Measurements from ENCODE around the gene IL17RD.
"Not testable (repeated sequence)": the region's sequence is repeated elsewhere in the genome, so short reads cannot be mapped to it uniquely, and the experiment has no call there.

IL17RD gene

GRCh38 chr3:57091521-57092273 lies 73.5 kb downstream of the IL17RD start:
- DNase-seq, result no peak

- DNase-seq, result no peak
These were observed 76.1 kb downstream of the IL17RD start for GRCh38 chr3:57089043-57089442.

- DNase-seq, result no peak
These were observed 76.7 kb downstream of the IL17RD start for GRCh38 chr3:57088503-57088902.

- no peak for DNase-seq
These were observed 77.6 kb downstream of the IL17RD start for GRCh38 chr3:57087361-57088092.

GRCh38 chr3:57086201-57086600 lies 79.0 kb downstream of the IL17RD start:
- no peak for DNase-seq

GRCh38 chr3:57085211-57085610 lies 79.9 kb downstream of the IL17RD start:
- no peak for DNase-seq

GRCh38 chr3:57083266-57083995 lies 81.7 kb downstream of the IL17RD start:
- not testable (repeated sequence) for DNase-seq

- no peak for DNase-seq
These were observed 82.7 kb downstream of the IL17RD start for GRCh38 chr3:57082481-57082880.

GRCh38 chr3:57081173-57081572 lies 84.0 kb downstream of the IL17RD start:
- no peak for DNase-seq

GRCh38 chr3:57080171-57080570 lies 85.0 kb downstream of the IL17RD start:
- no peak for DNase-seq

GRCh38 chr3:57079474-57079831 lies 85.7 kb downstream of the IL17RD start:
- no peak for DNase-seq

GRCh38 chr3:57078635-57079473 lies 86.3 kb downstream of the IL17RD start:
- DNase-seq, result no peak

GRCh38 chr3:57078344-57078634 lies 86.9 kb downstream of the IL17RD start:
- DNase-seq, result no peak

GRCh38 chr3:57077630-57078343 lies 87.4 kb downstream of the IL17RD start:
- DNase-seq, result no peak

GRCh38 chr3:57076422-57076951 lies 88.7 kb downstream of the IL17RD start:
- no peak for DNase-seq

- DNase-seq, result no peak
These were observed 91.0 kb downstream of the IL17RD start for GRCh38 chr3:57074135-57074534.

GRCh38 chr3:57073628-57074027 lies 91.5 kb downstream of the IL17RD start:
- no peak for DNase-seq

GRCh38 chr3:57069503-57069902 lies 95.7 kb downstream of the IL17RD start:
- DNase-seq, result no peak

GRCh38 chr3:57068437-57069089 lies 96.6 kb downstream of the IL17RD start:
- no peak for DNase-seq

GRCh38 chr3:57066471-57066870 lies 98.7 kb downstream of the IL17RD start:
- DNase-seq, result no peak

GRCh38 chr3:57065588-57065987 lies 99.6 kb downstream of the IL17RD start:
- no peak for DNase-seq

- DNase-seq, result no peak
These were observed 100.6 kb downstream of the IL17RD start for GRCh38 chr3:57064572-57064971.
